Fibroblast of peridontal ligament (primary cell): ENCODE data around the gene CACNG6.

Experiments used
- DNase-seq: peaks from one replicate; pipeline ENCODE4 v3.0.0-alpha.2; 2010; ENCODE audit errors: extremely low read depth

The CACNG6 gene

GRCh38 chr19:54045771-54046170 is 54.3 kb downstream of the CACNG6 start:
- no peak for DNase-seq

DNA sequence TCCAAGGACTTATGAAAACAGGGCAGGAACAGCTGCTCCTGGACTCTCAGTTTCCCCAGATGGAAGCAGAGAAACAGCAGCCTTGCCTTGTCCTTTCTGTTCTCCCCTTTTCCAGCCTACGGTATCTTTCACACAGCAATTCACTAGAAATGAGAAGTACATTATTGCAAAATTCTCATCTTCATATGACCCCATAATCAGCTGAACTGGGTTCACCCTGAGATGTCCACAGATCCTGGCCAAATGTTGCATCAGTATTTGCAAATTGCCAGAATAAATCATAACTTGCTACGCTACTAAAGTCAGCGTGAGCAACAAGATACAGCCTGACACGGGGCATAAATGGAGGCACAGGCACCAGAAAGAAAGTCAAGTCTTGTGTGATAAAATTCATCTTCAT is 56.2 kb downstream of the CACNG6 start:
- DNase-seq, result no peak
